ENCODE measurements around the gene TMEM174.

Gene TMEM174

DNA sequence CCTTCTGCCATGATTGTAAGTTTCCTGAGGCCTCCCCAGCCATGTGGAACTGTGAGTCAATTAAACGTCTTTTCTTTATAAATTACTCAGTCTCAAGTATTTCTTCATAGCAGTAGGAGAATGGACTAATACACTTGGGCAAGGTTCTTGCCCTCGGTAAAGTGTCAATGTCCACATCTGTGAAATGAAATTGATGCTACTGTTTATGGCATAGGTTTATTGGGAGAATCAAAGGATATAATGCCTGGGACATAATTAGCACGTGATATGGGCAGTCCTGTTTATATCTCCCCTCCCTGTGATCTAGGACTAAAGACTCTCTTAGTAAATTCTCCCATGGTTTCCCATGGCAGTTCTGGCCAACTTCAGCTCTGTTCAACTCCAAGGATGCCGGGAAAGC, 19.4 kb downstream of the TMEM174 start:
- TF ChIP-seq, protein P1, sequence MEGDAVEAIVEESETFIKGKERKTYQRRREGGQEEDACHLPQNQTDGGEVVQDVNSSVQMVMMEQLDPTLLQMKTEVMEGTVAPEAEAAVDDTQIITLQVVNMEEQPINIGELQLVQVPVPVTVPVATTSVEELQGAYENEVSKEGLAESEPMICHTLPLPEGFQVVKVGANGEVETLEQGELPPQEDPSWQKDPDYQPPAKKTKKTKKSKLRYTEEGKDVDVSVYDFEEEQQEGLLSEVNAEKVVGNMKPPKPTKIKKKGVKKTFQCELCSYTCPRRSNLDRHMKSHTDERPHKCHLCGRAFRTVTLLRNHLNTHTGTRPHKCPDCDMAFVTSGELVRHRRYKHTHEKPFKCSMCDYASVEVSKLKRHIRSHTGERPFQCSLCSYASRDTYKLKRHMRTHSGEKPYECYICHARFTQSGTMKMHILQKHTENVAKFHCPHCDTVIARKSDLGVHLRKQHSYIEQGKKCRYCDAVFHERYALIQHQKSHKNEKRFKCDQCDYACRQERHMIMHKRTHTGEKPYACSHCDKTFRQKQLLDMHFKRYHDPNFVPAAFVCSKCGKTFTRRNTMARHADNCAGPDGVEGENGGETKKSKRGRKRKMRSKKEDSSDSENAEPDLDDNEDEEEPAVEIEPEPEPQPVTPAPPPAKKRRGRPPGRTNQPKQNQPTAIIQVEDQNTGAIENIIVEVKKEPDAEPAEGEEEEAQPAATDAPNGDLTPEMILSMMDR (conservative IDR thresholded peaks at IDR 0.05; ENCODE audit: low read length), result no peak
- no peak overlapping the region for H3K4me3 ChIP-seq (ENCODE audit: low read length)
- DNase-seq (ENCODE audit: low read depth), result no peak

DNA sequence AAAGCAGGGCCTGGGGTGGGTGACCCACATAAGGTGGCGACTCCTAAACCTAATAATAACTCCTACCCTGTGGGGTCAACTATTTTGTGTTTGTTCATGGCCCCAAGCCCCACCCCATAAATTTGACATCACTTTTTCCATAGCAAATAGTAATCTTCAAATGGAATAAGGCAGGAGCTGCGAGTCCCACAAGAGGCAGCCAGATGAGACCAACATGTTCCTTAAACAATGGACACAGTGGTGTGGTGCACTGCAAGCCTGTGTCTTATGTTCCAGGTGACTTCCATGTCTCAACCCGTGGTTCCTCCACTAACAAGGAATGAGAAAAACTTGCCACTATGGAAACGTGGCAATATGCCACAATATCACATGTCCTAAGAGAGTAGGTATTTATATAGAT, 20.6 kb downstream of the TMEM174 start:
- TF ChIP-seq, protein P1 (conservative IDR thresholded peaks at IDR 0.05; ENCODE audit: low read length), result no peak

DNA sequence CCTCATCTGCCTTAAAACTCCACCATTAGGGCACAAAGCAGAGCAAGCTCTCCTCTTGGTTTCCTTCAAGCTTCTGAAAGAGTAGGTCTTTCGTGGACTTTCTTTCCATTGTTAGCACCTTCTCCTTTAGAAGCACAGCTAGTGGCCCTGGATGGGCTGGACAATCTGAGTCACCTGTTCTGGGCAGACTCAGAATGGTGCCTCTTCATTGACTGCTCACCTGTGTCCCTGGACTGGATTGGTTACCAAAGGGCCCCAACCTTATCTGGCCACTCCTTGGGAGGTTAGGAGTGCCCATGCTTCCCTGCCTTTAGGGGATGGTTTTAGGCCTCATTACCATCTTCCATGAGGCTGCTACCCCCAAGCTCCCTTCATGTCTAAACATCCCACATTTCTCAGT, 23.2 kb downstream of the TMEM174 start:
- H3K4me3 ChIP-seq (ENCODE audit: low read length), result no peak overlapping the region
- no peak for DNase-seq (ENCODE audit: low read depth)
- TF ChIP-seq, protein P1 (conservative IDR thresholded peaks at IDR 0.05; ENCODE audit: low read length), result no peak

More for the DNA sequence above, 20.6 kb downstream of the TMEM174 start:
- DNase-seq (ENCODE audit: low read depth), result no peak
- no peak overlapping the region for H3K4me3 ChIP-seq (ENCODE audit: low read length)

DNA sequence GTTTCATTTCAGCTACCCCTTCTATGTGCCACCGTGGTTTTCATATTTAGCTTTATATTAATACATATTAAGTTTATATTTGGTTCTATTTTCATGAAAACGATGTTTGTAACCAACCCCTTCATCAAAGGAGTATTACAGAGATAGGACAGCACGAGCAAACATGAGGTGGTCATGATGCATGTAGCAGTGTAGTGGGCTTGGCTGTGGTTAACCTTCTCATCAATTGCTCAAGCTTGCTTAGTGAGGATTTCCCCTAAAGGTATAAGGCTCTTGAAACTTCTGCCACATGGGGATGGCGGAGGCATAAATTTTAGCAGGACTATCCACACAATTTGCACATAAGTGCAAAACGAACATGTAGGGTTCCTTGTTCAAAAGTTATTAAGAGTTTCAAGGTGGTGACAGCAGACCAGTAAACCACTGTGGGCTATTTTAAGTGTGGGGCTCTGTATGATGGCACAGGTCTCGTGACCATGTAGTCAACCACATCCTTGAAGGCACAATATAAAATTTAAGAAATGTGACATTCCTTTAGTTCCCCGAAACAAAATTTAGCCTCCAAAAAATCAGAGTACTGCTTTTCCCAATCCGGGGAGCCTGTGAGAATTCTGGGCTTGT, 24.8 kb downstream of the TMEM174 start:
- TF ChIP-seq, protein P1 (conservative IDR thresholded peaks at IDR 0.05; ENCODE audit: low read length), result no peak
- no peak for DNase-seq (ENCODE audit: low read depth)
- no peak overlapping the region for H3K4me3 ChIP-seq (ENCODE audit: low read length)

DNA sequence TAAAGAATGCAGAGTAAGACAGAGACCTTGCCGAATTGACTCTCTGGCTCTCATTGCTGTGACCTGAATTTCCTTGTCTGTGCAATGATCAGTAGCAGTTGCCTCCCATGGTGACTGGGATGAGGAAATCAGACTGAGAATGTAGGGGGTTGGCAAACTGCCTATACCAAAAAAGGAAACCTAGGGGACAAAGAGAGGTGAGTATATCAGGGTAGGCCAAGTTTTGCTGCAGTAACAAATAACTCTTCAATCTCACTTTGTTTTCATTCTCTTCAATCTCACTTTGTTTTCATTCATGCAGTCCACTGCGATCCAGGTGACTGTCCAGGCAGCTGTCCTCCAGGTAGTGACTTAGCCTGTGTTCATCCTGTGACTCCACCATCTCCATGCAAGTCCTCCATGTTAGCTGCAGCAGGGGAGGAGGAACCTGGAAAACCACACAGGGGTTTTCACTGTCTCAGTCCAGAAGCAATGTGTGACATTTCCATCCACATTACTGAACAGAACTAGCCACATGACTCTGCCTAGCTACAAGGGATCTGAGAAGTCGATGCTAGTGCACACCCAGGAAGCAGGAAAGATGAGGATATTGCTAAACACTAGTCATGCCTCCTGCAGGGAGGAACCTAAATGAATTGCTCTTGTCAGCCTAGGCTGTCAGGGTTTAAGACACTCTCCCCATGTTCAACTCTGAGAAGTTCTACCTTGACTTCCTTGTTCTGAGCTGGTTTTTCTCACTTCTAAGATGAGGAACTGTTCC, 26.0 kb downstream of the TMEM174 start:
- DNase-seq (ENCODE audit: low read depth), result no peak
- no peak overlapping the region for H3K4me3 ChIP-seq (ENCODE audit: low read length)
- TF ChIP-seq, protein P1 (conservative IDR thresholded peaks at IDR 0.05; ENCODE audit: low read length), result no peak

DNA sequence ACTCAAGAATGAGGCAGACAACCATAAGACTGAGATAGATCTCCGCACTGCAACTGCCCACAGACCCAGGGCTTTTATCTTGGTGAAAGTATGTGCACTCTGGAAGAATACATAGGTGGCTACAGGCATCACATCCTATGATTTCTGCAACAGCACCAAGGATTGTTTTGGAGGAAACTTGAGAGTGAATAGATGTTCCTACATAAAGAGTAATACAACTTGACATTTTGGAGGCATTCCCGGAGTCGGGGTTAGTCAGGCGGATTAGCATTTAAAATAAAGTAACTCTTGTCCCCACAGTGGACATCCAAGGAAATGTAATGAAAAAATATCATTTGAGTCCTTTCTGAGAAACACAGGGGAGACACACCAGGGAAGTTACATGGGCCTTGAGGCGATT, 26.7 kb downstream of the TMEM174 start:
- no peak overlapping the region for H3K4me3 ChIP-seq (ENCODE audit: low read length)
- DNase-seq (ENCODE audit: low read depth), result no peak
- TF ChIP-seq, protein P1 (conservative IDR thresholded peaks at IDR 0.05; ENCODE audit: low read length), result no peak
